HepG2 (cell line): ENCODE results near the gene EGR4. TPM values are rescaled to one million over a fixed set of nuclear protein-coding genes. Genes with fewer than 3 reads are reported as not detected.
A peak's percentile ranks its signal among the peaks of the same experiment; 100 is the strongest.

Source experiments
- ARNTL ChIP-seq: sonication (generic); formaldehyde crosslinking; IDR thresholded peaks from 2 replicates; pipeline ENCODE4 v1.4.0; 2020; ENCODE audit warnings: mild to moderate bottlenecking, missing genetic modification reagents
- ELF3 ChIP-seq: IDR thresholded peaks from 2 replicates; pipeline ENCODE4 v1.6.1; 2016; ENCODE audit warnings: missing genetic modification reagents, missing compliant biosample characterization
- GTF2F1 ChIP-seq: fragments of 150-350 bp; IDR thresholded peaks from 2 replicates; pipeline ENCODE4 v1.6.1; 2014; ENCODE audit warnings: low read length
- HOXA3 ChIP-seq: sonication (generic); formaldehyde crosslinking; IDR thresholded peaks from 2 replicates; pipeline ENCODE4 v1.5.0; 2020; ENCODE audit warnings: missing genetic modification reagents
- HOXA7 ChIP-seq: sonication (generic); formaldehyde crosslinking; IDR thresholded peaks from 2 replicates; pipeline ENCODE4 v1.8.1; 2022; ENCODE audit warnings: mild to moderate bottlenecking, missing genetic modification reagents, moderate library complexity
- PCBP2 ChIP-seq: fragments of 200-400 bp; formaldehyde crosslinking; optimal IDR thresholded peaks from 2 replicates; pipeline ENCODE3; 2018; ENCODE audit warnings: low read length, low read depth; ENCODE audit not compliant: poor library complexity, severe bottlenecking
- REPIN1 ChIP-seq: sonication (generic); formaldehyde crosslinking; IDR thresholded peaks from 2 replicates; pipeline ENCODE4 v1.8.0; 2022; ENCODE audit warnings: missing genetic modification reagents, low read depth, mild to moderate bottlenecking, borderline replicate concordance
- SMAD3 ChIP-seq: sonication (generic); formaldehyde crosslinking; IDR thresholded peaks from 2 replicates; pipeline ENCODE4 v1.4.0; 2020; ENCODE audit warnings: missing genetic modification reagents
- TEAD2 ChIP-seq: sonication (generic); formaldehyde crosslinking; IDR thresholded peaks from 2 replicates; pipeline ENCODE4 v1.9.0; 2021; ENCODE audit warnings: missing genetic modification reagents
- ZC3H13 ChIP-seq: sonication (generic); formaldehyde crosslinking; IDR thresholded peaks from 2 replicates; pipeline ENCODE4 v1.8.1; 2023; ENCODE audit warnings: mild to moderate bottlenecking, missing genetic modification reagents, moderate library complexity
- ZMYM4 ChIP-seq: sonication (generic); formaldehyde crosslinking; IDR thresholded peaks from 2 replicates; pipeline ENCODE4 v1.8.1; 2023; ENCODE audit warnings: mild to moderate bottlenecking, missing genetic modification reagents
- ZNF33B ChIP-seq: sonication (generic); formaldehyde crosslinking; IDR thresholded peaks from 2 replicates; pipeline ENCODE4 v1.5.1; 2020; ENCODE audit warnings: mild to moderate bottlenecking, missing genetic modification reagents
- ZNF383 ChIP-seq: sonication (generic); formaldehyde crosslinking; IDR thresholded peaks from 2 replicates; pipeline ENCODE4 v1.4.0; 2020; ENCODE audit warnings: missing genetic modification reagents, mild to moderate bottlenecking, borderline replicate concordance
- ZNF589 ChIP-seq: sonication (generic); formaldehyde crosslinking; conservative IDR thresholded peaks from 2 replicates; pipeline ENCODE4 v1.8.0; 2022; ENCODE audit warnings: mild to moderate bottlenecking, moderate library complexity, missing genetic modification reagents
- ZNF670 ChIP-seq: sonication (generic); formaldehyde crosslinking; IDR thresholded peaks from 2 replicates; pipeline ENCODE4 v1.8.0; 2022; ENCODE audit warnings: mild to moderate bottlenecking, missing genetic modification reagents, borderline replicate concordance
- ZNF850 ChIP-seq: sonication (generic); formaldehyde crosslinking; conservative IDR thresholded peaks from 2 replicates; pipeline ENCODE4 v1.9.0; 2021; ENCODE audit warnings: mild to moderate bottlenecking, missing genetic modification reagents
- polyA plus RNA-seq, 8 experiments: library from polyadenylated mRNA; depleted of rRNA in 3 of 8; stranded (reverse) in 7 of 8; unstranded in 1 of 8; fragments of >200 nt; fragmentation: Illumina TruSeq in 4 of 8; extraction: Trizol in 4 of 8; gene quantifications; 2 replicates each; pipeline versions ENCODE4 v1.2.1 to v1.2.3, GENCODE V29; 2011 to 2016; ENCODE audit warnings: low read depth in 4 of 8, missing spikeins in 1 of 8, mixed read lengths in 1 of 8; ENCODE audit not compliant: insufficient read depth in 1 of 8
- total RNA-seq, 5 experiments: library from RNA; depleted of rRNA; stranded (reverse); fragments of >200 nt; fragmentation: Illumina TruSeq; extraction: Trizol; gene quantifications; 2 replicates each; pipeline ENCODE4 v1.2.3, GENCODE V29; 2016; ENCODE audit warnings: low read depth in 1 of 5
- TF ChIP-seq, protein P1 (sequence below): sonication (generic); formaldehyde crosslinking; IDR thresholded peaks from 2 replicates; pipeline ENCODE4 v1.5.1; 2020; ENCODE audit warnings: missing genetic modification reagents, mild to moderate bottlenecking, borderline replicate concordance
- TF ChIP-seq, protein P2 (sequence below): sonication (generic); formaldehyde crosslinking; IDR thresholded peaks from 2 replicates; pipeline ENCODE4 v1.4.0; 2020; ENCODE audit warnings: missing genetic modification reagents
- TF ChIP-seq, protein P3 (sequence below): sonication (generic); formaldehyde crosslinking; conservative IDR thresholded peaks from 2 replicates; pipeline ENCODE4 v1.4.0; 2020; ENCODE audit warnings: missing genetic modification reagents
- TF ChIP-seq, protein P4 (sequence below): sonication (generic); formaldehyde crosslinking; IDR thresholded peaks from 2 replicates; pipeline ENCODE4 v1.8.0; 2022; ENCODE audit warnings: mild to moderate bottlenecking, missing genetic modification reagents, borderline replicate concordance
- TF ChIP-seq, protein P5 (sequence below): sonication (generic); formaldehyde crosslinking; IDR thresholded peaks from 2 replicates; pipeline ENCODE4 v1.4.0; 2020; ENCODE audit warnings: missing genetic modification reagents, borderline replicate concordance

The EGR4 gene
- total and polyA plus RNA-seq, 2 of the 13 experiments (the other 11 are each of a cell fraction or from before 2014, with no cell fraction given), result not detected

DNA sequence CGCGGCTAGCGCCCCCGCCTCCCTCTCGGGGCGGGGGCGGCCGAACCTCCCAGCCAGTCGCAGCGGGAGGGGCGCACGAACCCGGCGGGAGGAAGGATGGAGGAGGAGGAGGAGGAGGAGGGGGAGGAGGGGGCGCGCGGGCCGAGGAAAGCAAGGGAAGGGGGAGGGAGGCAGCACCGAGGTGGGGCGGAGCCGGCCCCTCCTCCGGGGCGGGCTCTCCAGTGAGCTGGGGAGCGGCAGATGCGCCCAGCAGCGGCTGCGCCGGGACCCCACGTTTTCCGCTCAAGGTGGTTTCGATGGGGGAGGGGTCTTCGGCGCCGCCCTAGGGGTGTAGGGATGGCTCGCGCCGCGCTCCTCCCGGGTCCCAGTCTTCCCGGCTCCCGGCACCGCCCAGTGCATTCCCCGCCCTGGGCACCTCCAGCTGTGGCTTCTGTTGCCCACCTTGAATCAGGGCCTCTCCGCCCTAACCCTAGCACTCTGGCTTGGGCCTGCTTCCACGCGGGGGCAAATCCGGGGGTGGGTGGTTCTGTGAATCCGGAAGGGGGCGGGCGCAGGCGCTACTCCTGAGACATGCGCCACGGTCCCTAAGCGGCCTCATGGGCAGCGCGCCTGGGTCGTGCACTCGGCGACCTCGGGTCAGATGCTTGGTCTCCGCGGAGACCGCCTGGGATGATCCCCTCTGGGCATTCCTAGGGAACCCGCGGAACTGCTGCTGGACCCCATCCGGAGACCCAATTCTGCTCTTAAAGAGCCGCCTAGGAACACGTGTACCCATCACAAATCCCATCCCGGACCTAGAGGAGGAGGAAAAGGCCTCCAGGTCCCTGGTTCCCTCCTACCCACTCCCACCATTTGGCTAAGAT, 8.8 kb downstream of the EGR4 start, which contains the start of gene FBXO41 (continued):
- TF ChIP-seq, protein P1, sequence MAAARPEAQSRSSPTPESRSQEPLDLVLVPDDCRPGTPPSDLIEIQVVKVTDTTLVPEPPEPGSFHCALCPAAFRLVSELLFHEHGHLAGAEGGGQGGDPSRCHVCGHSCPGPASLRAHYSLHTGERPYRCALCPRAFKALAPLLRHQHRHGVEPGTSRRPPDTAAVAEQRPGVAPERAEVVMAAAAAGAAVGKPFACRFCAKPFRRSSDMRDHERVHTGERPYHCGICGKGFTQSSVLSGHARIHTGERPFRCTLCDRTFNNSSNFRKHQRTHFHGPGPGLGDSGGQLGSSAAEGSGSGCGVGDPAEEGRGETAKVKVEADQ (CRISPR knock-in tag), result peak; percentile 72; the same call in 1 of the 2 replicates
- TF ChIP-seq, protein P2, sequence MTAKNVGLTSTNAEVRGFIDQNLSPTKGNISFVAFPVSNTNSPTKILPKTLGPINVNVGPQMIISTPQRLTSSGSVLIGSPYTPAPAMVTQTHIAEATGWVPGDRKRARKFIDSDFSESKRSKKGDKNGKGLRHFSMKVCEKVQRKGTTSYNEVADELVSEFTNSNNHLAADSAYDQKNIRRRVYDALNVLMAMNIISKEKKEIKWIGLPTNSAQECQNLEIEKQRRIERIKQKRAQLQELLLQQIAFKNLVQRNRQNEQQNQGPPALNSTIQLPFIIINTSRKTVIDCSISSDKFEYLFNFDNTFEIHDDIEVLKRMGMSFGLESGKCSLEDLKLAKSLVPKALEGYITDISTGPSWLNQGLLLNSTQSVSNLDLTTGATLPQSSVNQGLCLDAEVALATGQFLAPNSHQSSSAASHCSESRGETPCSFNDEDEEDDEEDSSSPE, result no peak
- peak; percentile 51; the same call in 1 of the 2 replicates for TF ChIP-seq ZNF670 (CRISPR knock-in tag)
- TF ChIP-seq HOXA7 (CRISPR knock-in tag), result no peak
- TF ChIP-seq ZMYM4, result no peak
- TF ChIP-seq PCBP2, result no peak
- TF ChIP-seq, protein P3, sequence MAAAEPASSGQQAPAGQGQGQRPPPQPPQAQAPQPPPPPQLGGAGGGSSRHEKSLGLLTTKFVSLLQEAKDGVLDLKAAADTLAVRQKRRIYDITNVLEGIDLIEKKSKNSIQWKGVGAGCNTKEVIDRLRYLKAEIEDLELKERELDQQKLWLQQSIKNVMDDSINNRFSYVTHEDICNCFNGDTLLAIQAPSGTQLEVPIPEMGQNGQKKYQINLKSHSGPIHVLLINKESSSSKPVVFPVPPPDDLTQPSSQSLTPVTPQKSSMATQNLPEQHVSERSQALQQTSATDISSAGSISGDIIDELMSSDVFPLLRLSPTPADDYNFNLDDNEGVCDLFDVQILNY (CRISPR knock-in tag), result no peak
- no peak for TF ChIP-seq ZNF850
- TF ChIP-seq REPIN1, result no peak
- TF ChIP-seq ZNF33B, result no peak
- no peak for TF ChIP-seq ELF3 (CRISPR knock-in tag)
- TF ChIP-seq ZNF589 (CRISPR knock-in tag), result peak; percentile 70; the same call in 1 of the 2 replicates
- TF ChIP-seq, protein P4, sequence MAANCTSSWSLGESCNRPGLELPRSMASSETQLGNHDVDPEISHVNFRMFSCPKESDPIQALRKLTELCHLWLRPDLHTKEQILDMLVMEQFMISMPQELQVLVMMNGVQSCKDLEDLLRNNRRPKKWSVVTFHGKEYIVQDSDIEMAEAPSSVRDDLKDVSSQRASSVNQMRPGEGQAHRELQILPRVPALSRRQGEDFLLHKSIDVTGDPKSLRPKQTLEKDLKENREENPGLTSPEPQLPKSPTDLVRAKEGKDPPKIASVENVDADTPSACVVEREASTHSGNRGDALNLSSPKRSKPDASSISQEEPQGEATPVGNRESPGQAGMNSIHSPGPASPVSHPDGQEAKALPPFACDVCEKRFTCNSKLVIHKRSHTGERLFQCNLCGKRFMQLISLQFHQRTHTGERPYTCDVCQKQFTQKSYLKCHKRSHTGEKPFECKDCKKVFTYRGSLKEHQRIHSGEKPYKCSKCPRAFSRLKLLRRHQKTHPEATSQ (CRISPR knock-in tag), result peak; percentile 32; the same call in 1 of the 2 replicates
- no peak for TF ChIP-seq GTF2F1
- 0 out of 2 replicates have a peak, but pooled peaks have one; percentile 24 for TF ChIP-seq ZNF383 (CRISPR knock-in tag)
- TF ChIP-seq, protein P5, sequence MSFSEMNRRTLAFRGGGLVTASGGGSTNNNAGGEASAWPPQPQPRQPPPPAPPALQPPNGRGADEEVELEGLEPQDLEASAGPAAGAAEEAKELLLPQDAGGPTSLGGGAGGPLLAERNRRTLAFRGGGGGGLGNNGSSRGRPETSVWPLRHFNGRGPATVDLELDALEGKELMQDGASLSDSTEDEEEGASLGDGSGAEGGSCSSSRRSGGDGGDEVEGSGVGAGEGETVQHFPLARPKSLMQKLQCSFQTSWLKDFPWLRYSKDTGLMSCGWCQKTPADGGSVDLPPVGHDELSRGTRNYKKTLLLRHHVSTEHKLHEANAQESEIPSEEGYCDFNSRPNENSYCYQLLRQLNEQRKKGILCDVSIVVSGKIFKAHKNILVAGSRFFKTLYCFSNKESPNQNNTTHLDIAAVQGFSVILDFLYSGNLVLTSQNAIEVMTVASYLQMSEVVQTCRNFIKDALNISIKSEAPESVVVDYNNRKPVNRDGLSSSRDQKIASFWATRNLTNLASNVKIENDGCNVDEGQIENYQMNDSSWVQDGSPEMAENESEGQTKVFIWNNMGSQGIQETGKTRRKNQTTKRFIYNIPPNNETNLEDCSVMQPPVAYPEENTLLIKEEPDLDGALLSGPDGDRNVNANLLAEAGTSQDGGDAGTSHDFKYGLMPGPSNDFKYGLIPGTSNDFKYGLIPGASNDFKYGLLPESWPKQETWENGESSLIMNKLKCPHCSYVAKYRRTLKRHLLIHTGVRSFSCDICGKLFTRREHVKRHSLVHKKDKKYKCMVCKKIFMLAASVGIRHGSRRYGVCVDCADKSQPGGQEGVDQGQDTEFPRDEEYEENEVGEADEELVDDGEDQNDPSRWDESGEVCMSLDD (CRISPR knock-in tag), result no peak
- no peak for TF ChIP-seq ZC3H13
- no peak for TF ChIP-seq SMAD3 (CRISPR knock-in tag)
- no peak for TF ChIP-seq ARNTL (CRISPR knock-in tag)
- no peak; the same call in 1 of the 2 replicates for TF ChIP-seq HOXA3 (CRISPR knock-in tag)
- TF ChIP-seq TEAD2 (CRISPR knock-in tag), result no peak
